BE2C (cell line): ENCODE measurements around the gene TIMP2.

ENCODE experiments used
- DNase-seq: peaks from one replicate; pipeline ENCODE4 v3.0.0-alpha.2; 2020
- H3K27me3 ChIP-seq: fragments of 250-450 bp; sonication (Bioruptor Pico); 2 replicates; pipeline ENCODE4 v1.5.1; 2020; ENCODE audit warnings: mild to moderate bottlenecking
- H3K36me3 ChIP-seq: fragments of 250-450 bp; sonication (Bioruptor Pico); 2 replicates; pipeline ENCODE4 v1.5.1; 2020; ENCODE audit warnings: mild to moderate bottlenecking
- H3K4me1 ChIP-seq: fragments of 250-450 bp; sonication (Bioruptor Pico); 2 replicates; pipeline ENCODE4 v1.5.1; 2020
- H3K4me3 ChIP-seq: 2 replicates; pipeline ENCODE4 v1.5.1; 2011; ENCODE audit warnings: low read depth, low read length
- H3K9me3 ChIP-seq: fragments of 250-450 bp; sonication (Bioruptor Pico); 2 replicates; pipeline ENCODE4 v1.5.1; 2020
- TF ChIP-seq, protein P1 (sequence below): IDR thresholded peaks from 2 replicates; pipeline ENCODE4 v1.5.1; 2012; ENCODE audit warnings: mild to moderate bottlenecking, low read depth, low read length

The TIMP2 gene

DNA sequence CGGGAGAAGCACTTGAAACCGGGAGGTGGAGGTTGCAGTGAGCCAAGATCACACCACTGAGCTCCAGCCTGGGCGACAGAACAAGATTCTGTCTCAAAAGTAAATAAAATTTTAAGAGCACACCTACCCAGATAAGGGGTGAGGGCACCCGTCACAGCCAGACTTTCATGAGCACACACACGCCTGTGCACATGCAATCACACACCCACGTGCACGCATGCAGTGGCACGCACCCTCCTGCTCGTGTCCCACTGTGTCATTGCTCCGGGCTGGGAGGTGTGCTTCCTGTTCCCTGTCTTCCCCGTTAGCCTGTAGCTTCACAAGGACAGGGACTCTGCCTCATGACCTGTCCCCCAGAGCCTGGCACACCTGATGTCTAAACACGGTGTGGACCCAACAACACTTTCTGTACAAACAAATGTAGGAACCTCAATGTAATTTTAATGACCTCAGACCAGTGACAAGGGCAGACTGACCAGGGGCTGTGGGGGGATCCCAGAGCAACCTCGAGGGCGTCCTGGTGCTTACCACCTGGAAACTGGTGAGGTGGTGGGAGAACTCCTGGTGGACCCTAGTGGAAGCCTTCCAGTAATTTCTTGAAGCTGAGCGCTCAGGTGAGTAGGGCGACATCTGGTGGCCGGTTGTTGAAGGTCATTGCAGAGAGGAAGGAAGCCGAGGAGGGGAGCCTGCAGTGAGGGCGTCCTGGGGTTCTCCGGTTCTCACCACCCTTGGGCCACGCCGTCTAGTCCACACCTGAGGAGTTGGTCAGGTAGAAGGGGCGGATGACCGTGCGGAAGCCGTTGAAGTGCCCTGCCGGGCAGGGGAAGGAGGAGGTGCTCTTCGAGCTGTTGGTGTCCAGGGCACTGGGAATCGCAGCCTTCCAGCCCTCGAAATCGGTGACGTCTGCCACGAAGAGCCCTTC is 45.9 kb upstream of the TIMP2 start:
- H3K9me3 ChIP-seq = no peaks in the 10 kb centered on the region
- H3K36me3 ChIP-seq = peaks cover 76% of the 10 kb centered on the region
- no peaks in the 10 kb centered on the region for H3K27me3 ChIP-seq
- TF ChIP-seq, protein P1, sequence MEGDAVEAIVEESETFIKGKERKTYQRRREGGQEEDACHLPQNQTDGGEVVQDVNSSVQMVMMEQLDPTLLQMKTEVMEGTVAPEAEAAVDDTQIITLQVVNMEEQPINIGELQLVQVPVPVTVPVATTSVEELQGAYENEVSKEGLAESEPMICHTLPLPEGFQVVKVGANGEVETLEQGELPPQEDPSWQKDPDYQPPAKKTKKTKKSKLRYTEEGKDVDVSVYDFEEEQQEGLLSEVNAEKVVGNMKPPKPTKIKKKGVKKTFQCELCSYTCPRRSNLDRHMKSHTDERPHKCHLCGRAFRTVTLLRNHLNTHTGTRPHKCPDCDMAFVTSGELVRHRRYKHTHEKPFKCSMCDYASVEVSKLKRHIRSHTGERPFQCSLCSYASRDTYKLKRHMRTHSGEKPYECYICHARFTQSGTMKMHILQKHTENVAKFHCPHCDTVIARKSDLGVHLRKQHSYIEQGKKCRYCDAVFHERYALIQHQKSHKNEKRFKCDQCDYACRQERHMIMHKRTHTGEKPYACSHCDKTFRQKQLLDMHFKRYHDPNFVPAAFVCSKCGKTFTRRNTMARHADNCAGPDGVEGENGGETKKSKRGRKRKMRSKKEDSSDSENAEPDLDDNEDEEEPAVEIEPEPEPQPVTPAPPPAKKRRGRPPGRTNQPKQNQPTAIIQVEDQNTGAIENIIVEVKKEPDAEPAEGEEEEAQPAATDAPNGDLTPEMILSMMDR = peak; percentile 94
- DNase-seq = peak; percentile 83
- H3K4me3 ChIP-seq = no peak overlapping the region
- H3K4me1 ChIP-seq = peaks cover 12% of the 10 kb centered on the region

DNA sequence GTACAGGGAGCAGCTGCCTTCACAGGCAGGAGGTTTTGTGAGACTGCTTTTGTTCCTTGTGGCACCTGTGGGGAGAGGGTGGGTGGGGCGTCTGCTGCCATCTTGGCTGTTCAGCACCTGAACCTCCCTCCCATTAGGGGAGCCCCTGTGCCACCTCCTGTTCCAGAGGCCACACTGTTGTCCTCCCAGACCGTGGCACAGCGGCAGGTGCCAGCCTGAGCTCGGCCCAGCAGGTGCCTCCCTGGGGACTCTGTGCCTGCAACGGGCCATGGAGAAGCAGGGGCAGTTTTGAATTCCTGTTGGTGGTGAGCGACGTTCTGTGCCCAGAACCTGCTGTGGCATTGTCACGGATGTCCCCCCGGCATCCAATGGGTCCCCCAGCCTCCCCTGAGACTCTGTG is 44.7 kb upstream of the TIMP2 start:
- no peaks in the 10 kb centered on the region for H3K9me3 ChIP-seq
- peaks cover 69% of the 10 kb centered on the region for H3K36me3 ChIP-seq
- DNase-seq = no peak

DNA sequence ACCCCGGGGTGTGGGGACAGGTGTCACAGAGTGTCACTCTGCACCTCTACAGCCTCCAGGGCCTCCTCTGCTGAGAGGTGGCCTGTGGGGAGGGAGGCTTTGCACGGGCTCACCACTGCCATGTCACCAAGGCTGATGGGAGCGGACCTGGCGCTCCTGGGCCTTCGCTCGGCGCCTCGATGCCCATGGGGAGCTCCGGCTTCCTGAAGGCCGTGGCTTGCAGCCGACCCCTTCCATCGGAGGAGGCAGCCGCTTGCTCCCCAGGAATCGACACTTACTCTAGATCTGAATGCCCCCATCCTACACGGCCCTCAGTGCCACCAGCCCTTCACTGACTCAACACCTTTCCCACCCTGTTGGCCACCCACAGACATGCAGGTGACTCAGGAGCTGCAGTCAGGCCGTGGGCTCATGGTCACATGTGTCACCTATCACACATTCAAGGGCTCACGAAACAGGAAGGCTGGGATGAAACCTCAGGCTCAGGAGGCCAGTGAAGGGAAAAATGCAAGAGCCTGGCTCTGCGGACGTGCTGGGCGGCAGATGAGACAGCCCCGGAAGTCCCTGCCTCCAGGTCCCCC is 42.7 kb upstream of the TIMP2 start:
- Histone ChIP-seq H3K36me3 (peaks cover 59% of the 10 kb centered on the region), H3K27me3 (no peaks in the 10 kb centered on the region), H3K4me1 (peaks cover 8% of the 10 kb centered on the region), H3K4me3 (no peak overlapping the region), H3K9me3 (no peaks in the 10 kb centered on the region)
- no peak for DNase-seq
- TF ChIP-seq, protein P1 = no peak

More for the DNA sequence above, 44.7 kb upstream of the TIMP2 start:
- Histone ChIP-seq H3K27me3 (no peaks in the 10 kb centered on the region), H3K4me3 (no peak overlapping the region), H3K4me1 (peaks cover 11% of the 10 kb centered on the region)
- TF ChIP-seq, protein P1 = no peak

DNA sequence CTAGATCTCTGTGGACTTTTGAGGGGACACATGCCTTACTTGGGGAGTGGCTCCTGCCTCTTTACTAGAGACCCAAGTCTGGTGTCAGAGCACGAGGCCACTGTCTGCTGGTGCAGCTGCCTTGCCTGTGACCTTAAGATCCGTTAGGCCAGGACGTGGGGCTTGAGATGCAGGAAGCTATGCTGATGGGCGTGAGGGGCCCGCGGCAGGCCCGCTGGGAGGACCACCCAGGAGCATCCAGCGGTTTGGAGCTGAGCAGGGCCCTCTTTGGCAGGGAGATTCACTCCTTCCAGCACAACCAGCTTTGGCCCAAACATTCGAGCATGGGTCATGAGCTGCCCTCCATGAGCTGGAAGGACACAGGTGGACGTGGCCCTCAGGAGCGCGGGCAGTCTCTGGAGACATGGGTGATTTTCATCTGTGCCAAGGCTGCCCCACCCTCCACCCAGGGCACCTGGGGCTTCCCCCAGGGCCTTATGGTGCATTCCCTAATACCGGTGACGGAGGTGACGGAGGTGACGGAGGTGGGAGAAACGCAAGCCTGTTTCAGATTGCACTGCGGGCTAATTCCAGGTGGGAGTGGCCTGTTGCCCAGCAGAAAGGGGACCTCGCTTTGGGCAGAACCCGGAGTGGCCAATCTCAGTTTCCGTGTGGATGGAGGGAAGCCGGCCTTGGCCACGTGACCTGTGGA is 41.9 kb upstream of the TIMP2 start:
- Histone ChIP-seq H3K4me1 (peaks cover 8% of the 10 kb centered on the region), H3K36me3 (peaks cover 51% of the 10 kb centered on the region), H3K9me3 (no peaks in the 10 kb centered on the region), H3K27me3 (no peaks in the 10 kb centered on the region), H3K4me3 (no peak overlapping the region)
- DNase-seq = no peak
- TF ChIP-seq, protein P1 = no peak

DNA sequence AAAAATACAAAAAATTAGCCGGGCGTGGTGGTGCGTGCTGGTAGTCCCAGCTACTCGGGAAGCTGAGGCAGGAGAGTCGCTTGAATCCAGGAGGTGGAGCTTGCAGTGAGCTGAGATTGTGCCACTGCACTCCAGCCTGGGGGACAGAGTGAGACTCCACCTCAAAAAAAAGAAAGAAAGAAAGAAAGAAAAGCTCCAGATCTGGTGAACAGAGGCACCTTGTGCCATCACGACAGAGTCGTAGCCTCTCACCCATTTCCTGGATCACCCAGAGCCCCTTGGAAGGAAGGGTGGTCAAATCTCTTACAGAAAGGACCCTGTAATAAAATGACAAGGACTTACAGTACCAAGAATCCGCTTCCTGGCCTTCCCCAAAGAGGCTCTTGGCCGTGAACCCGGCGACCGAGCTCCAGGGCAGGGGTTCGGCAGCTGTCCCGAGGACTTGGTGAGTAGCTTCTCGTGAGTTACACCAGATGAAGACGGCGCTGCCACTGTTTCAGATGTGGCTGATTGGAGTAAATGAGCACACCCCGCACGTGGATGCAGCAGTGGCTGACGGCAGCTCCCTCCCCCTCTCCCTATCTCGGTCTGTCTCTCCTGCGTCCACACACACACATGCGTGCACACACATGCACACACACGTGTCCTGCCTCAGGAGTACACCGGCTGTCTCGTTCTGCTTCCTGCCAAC is 41.1 kb upstream of the TIMP2 start:
- TF ChIP-seq, protein P1 = no peak
- Histone ChIP-seq H3K36me3 (peaks cover 43% of the 10 kb centered on the region), H3K27me3 (no peaks in the 10 kb centered on the region), H3K9me3 (no peaks in the 10 kb centered on the region), H3K4me3 (no peak overlapping the region), H3K4me1 (peaks cover 5% of the 10 kb centered on the region)
- DNase-seq = no peak
